Measurements from ENCODE around the gene USP17L20.
"Not testable (repeated sequence)": the region's sequence is repeated elsewhere in the genome, so short reads cannot be mapped to it uniquely, and the experiment has no call there.

GRCh38 chr4:9243579-9243978 is 14.3 kb upstream of the USP17L20 start, which contains the start of gene USP17L17:
- not testable (repeated sequence) for TF ChIP-seq CHD2 (IDR thresholded peaks at IDR 0.05; ENCODE audit: low read length, partially characterized antibody); CTCF (IDR thresholded peaks at IDR 0.05); GABPA (IDR thresholded peaks at IDR 0.05; ENCODE audit: low read depth); REST (IDR thresholded peaks at IDR 0.05; ENCODE audit: low read depth, low read length); MEF2A (IDR thresholded peaks at IDR 0.05; ENCODE audit: borderline replicate concordance, low read depth)

All from SK-N-SH (cell line).